Right cardiac atrium (tissue), 5 donors: ENCODE measurements around the gene OSBP. TPM values are rescaled to one million over a fixed set of nuclear protein-coding genes. Genes with fewer than 3 reads are reported as not detected.
A peak's percentile ranks its signal among the peaks of the same experiment; 100 is the strongest.
"Not testable (repeated sequence)": the region's sequence is repeated elsewhere in the genome, so short reads cannot be mapped to it uniquely, and the experiment has no call there.

Experiments used
- ATAC-seq, 2 donors: fragments of 200-7000 bp; cut with Tn5 transposase; one replicate each; pipeline versions ENCODE4 v1.8.0 to v1.9.1; 2020; ENCODE audit warnings: moderate library complexity in 2 of 2, mild to moderate bottlenecking in 1 of 2
- DNase-seq, 3 donors: peaks; one replicate each; pipeline ENCODE4 v3.0.0-alpha.2; 2020
- H3K27ac ChIP-seq: one replicate; pipeline ENCODE4 v1.5.1; 2013; ENCODE audit warnings: mild to moderate bottlenecking, low read length, control low read depth, moderate library complexity
- H3K27me3 ChIP-seq: one replicate; pipeline ENCODE4 v1.6.1; 2013; ENCODE audit not compliant: control insufficient read depth, insufficient read depth
- H3K4me1 ChIP-seq: one replicate; pipeline ENCODE4 v1.6.1; 2013; ENCODE audit warnings: low read length; ENCODE audit not compliant: control insufficient read depth, insufficient read depth
- H3K4me3 ChIP-seq: one replicate; pipeline ENCODE4 v1.5.1; 2013; ENCODE audit warnings: low read length, control low read depth
- H3K9me3 ChIP-seq: one replicate; pipeline ENCODE4 v1.6.1; 2013; ENCODE audit warnings: low read length; ENCODE audit not compliant: control insufficient read depth
- WGBS: extraction: QIAGEN DNeasy Blood & Tissue Kit; methylation state at CpG from one replicate; pipeline ENCODE4 v1.1.7; 2013; 5-methylcytosine and 5-hydroxymethylcytosine counted together
- intact Hi-C, 4 donors: fragments of 100-400 bp; cut with DNase I; formaldehyde crosslinking; loops; one replicate each; pipeline versions ENCODE4 v1.11.0 to v1.14.0; 2022 to 2023
- polyA plus RNA-seq: library from polyadenylated mRNA; stranded (reverse); fragments of 200-250 nt; gene quantifications from one replicate; pipeline ENCODE4 v1.2.3, GENCODE V29; 2013
- total RNA-seq, 4 donors: library from RNA; stranded (reverse); fragmentation: NEBNext Ultra II Directional; extraction: Animal tissue kit (Norgen Biotek cat#: 25700); gene quantifications; one replicate each; pipeline ENCODE4 v1.2.1, GENCODE V29; 2021
- donor health status: healthy with polysubstance abuse.
- donor health status: DM: no; HTN: yes; CAD: no.
- donor health status: DM: no; HTN: no; CAD: no.
- donor health status: DM: no; HTN: yes; CAD: no; lungs with severe emphysema.
- donor health status: DM: yes; HTN: yes; CAD: no.

The OSBP gene
- total and polyA plus RNA-seq, 5 donors: 16.2 to 40.6 (median 35.2) TPM

- 20% methylated on average over 17 of the region's 17 CpGs for WGBS
- Histone ChIP-seq H3K27me3 (no peaks in the 10 kb centered on the region), H3K27ac (peak overlapping the region; percentile 17), H3K4me3 (peak overlapping the region; percentile 66), H3K9me3 (no peaks in the 10 kb centered on the region), H3K4me1 (peaks cover 2% of the 10 kb centered on the region)
- intact Hi-C loops: loop anchor here in 2 of 4 donors (10.0 kb wide), 2 partner anchors 59 to 109 kb away; partner anchors contain the start of genes OSBP (in 1 of the 2) and PATL1 (in 1 of the 2)
- ATAC-seq: no peak
- DNase-seq: peak in 1 of 3 donors; percentile 47
These were observed 59.9 kb downstream of the OSBP start for GRCh38 chr11:59555601-59556114.

DNA sequence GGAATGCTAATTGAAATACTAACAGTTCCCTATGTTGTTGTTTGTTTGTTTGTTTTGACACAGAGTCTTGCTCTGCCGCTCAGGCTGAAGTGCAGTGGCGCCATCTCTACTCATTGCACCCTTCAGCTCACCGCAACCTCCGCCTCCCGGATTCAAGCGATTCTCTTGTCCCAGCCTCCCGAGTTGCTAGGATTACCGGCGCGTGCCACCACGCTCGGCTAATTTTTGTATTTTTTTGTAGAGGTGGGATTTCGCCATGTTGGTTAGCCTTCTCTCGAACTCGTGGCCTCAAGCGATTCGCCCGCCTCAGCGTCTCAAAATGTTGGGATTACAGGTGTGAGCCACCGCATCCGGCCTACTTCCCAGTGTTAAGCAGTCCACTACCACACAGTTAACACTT is 62.3 kb downstream of the OSBP start:
- WGBS: 97% methylated on average over 21 of the region's 21 CpGs
- Histone ChIP-seq H3K4me3 (no peak overlapping the region), H3K27ac (no peak overlapping the region), H3K4me1 (peaks cover 2% of the 10 kb centered on the region), H3K27me3 (no peaks in the 10 kb centered on the region), H3K9me3 (no peaks in the 10 kb centered on the region)
- intact Hi-C loops: loop anchor here in 2 of 4 donors (10.0 kb wide), 2 partner anchors 61 to 111 kb away; partner anchors contain the start of genes OSBP (in 1 of the 2) and PATL1 (in 1 of the 2)
- ATAC-seq: no peak
- peak in 1 of 3 donors; percentile 46 for DNase-seq

DNA sequence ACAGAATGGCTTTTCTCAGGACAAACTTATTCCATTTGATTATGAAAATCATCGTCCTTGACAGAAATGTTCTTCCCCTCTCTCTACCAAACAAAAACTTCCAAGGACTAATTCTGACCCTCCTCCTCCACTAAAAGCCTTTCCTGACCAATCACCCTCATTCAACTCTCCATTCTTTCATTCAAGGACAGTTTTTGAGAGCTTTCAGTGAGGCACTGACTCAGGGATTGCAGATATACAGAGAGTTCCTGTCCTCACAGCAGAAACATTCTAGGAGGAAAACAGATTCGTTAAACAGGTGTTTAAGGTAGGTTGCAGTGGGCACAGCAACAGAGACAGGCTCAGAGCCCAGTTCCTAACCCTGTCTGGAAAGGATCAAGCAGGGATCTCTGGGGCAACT is 62.7 kb downstream of the OSBP start:
- DNase-seq (no peak), ATAC-seq (no peak)
- 61% methylated on average over 2 of the region's 2 CpGs for WGBS
- H3K4me3 ChIP-seq: no peak overlapping the region
- no peaks in the 10 kb centered on the region for H3K9me3 ChIP-seq
- no peak overlapping the region for H3K27ac ChIP-seq
- no peaks in the 10 kb centered on the region for H3K27me3 ChIP-seq
- intact Hi-C loops: loop anchor here in 2 of 4 donors (10.0 kb wide), 2 partner anchors 62 to 112 kb away; partner anchors contain the start of genes OSBP (in 1 of the 2) and PATL1 (in 1 of the 2)
- peaks cover 2% of the 10 kb centered on the region for H3K4me1 ChIP-seq

DNA sequence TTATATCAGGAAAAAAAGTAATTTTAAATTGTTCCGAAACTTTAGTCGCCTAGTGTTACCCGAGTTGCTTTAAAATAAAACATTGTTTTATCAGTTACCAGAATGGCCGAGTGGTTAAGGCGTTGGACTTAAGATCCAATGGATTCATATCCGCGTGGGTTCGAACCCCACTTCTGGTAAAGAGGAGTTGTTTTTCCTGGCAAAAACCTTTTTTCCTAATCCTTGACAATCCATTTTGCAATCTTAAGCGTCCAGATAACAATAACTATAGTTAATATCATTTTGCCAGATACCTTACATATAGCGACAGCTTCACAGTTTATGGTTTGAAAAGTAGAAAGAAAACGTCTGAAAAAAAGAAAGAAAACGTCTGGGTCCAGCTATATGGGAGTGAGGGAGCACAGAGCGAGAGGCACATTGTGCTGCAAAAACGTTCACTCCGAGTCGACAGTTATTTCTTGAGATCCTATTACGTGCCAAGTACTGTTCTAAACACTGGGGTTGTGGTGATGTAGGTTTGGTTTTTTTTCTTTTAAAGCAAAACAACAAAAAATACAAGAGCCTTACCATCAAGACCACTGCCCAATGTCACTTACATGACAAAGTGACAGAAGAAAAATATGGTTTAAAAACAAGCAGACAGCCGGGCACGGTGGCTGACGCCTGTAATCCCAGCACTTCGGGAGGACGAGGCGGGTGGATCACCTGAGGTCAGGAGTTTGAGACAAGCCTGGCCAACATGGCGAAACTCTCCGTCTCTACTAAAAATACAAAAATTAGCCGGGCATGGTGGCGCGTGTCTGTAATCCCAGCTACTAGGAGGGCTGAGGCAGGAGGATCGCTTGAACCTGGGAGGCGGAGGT is 63.7 kb downstream of the OSBP start:
- Histone ChIP-seq H3K4me3 (peak overlapping the region; percentile 46), H3K27me3 (no peaks in the 10 kb centered on the region), H3K9me3 (no peaks in the 10 kb centered on the region), H3K27ac (no peak overlapping the region), H3K4me1 (peaks cover 1% of the 10 kb centered on the region)
- intact Hi-C loops: loop anchor here in 2 of 4 donors (10.0 kb wide), 2 partner anchors 63 to 113 kb away; partner anchors contain the start of genes OSBP (in 1 of the 2) and PATL1 (in 1 of the 2)
- ATAC-seq: peak; percentile 34 to 43
- peak in 2 of 3 donors; percentile 57 to 61 for DNase-seq
- 26% methylated on average over 30 of the region's 30 CpGs for WGBS

DNA sequence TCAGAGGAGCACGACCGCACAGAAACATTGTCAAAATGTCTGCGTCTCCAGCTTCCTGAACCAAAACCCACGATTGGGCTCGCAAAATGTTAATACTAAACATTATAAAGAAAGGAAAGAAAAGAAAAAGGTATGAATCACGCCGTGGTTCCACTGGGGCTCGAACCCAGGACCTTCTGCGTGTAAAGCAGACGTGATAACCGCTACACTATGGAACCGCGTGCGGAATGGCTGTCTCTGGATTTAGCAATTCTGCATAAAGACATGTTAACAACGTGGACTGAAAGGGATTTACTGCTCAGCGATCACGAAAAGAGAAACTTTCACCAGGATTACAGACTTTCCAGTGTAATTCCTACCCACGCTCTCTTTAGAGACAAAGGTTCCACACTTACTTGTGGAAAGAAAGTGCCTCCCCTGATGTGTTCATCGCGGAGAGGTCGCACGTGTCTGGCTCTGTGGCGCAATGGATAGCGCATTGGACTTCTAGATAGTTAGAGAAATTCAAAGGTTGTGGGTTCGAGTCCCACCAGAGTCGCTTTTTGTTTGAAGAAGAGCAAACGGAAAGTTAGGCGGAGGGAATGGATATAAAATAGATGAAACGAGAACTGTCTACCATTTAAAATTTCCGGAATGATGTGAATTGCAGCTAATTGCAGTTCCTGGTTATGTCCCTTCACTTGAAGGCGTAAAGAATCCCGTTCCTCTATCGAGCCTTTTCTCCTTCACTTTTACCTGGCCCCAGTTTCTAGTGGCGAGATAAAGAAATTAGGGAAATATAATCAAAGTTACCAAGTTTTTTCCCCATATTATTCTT is 64.5 kb downstream of the OSBP start:
- DNase-seq (peak; percentile 81 to 86 (median 84)), ATAC-seq (peak; percentile 78 to 82)
- H3K4me1 ChIP-seq: no peaks in the 10 kb centered on the region
- under 1% methylated on average over 34 of the region's 34 CpGs for WGBS
- H3K27me3 ChIP-seq: no peaks in the 10 kb centered on the region
- peak overlapping the region; percentile 46 for H3K4me3 ChIP-seq
- intact Hi-C loops: loop anchor here in 2 of 4 donors (10.0 kb wide), 2 partner anchors 64 to 114 kb away; partner anchors contain the start of genes OSBP (in 1 of the 2) and PATL1 (in 1 of the 2)
- no peaks in the 10 kb centered on the region for H3K9me3 ChIP-seq
- H3K27ac ChIP-seq: peak overlapping the region; percentile 5

DNA sequence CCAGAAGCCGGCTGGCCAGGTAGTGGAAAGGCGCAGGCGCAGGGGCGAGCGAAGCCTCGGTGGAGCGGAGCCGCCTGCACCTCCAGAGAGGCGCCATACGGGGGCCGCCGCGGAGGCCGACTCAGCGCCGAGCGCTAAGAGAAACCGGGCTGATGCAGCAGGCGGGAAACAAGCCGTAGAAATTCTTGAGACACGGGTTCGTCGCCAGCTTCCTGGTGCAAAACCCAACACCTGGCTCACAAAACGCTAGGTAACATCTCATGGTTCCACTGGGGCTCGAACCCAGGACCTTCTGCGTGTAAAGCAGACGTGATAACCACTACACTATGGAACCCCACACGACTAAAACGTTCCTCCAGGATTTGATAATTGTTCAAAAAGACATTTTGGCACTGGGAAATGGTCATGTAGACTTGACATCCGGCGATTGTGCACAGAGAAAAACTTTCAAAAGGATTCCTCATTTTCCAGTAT is 65.2 kb downstream of the OSBP start:
- WGBS: under 1% methylated on average over 31 of the region's 31 CpGs
- peak; percentile 82 to 87 (median 86) for DNase-seq
- intact Hi-C loops: loop anchor here in 2 of 4 donors (10.0 kb wide), 2 partner anchors 64 to 114 kb away; partner anchors contain the start of genes OSBP (in 1 of the 2) and PATL1 (in 1 of the 2)
- no peaks in the 10 kb centered on the region for H3K27me3 ChIP-seq
- H3K4me1 ChIP-seq: no peaks in the 10 kb centered on the region
- ATAC-seq: peak; percentile 84 to 90
- H3K9me3 ChIP-seq: no peaks in the 10 kb centered on the region
- H3K4me3 ChIP-seq: peak overlapping the region; percentile 46
- peak overlapping the region; percentile 5 for H3K27ac ChIP-seq

- ATAC-seq: no peak
- H3K27ac ChIP-seq: no peak overlapping the region
- H3K4me1 ChIP-seq: no peaks in the 10 kb centered on the region
- H3K4me3 ChIP-seq: no peak overlapping the region
- no peaks in the 10 kb centered on the region for H3K27me3 ChIP-seq
- H3K9me3 ChIP-seq: no peaks in the 10 kb centered on the region
- DNase-seq: no peak
- 96% methylated on average over 5 of the region's 5 CpGs for WGBS
- intact Hi-C loops: no loop called here
These were observed 67.3 kb downstream of the OSBP start for GRCh38 chr11:59548309-59548656.

GRCh38 chr11:59547605-59548308 is 67.8 kb downstream of the OSBP start:
- H3K4me1 ChIP-seq, DNase-seq, H3K27me3 ChIP-seq, H3K9me3 ChIP-seq, intact Hi-C loops, H3K27ac ChIP-seq, H3K4me3 ChIP-seq: not testable (repeated sequence)
- ATAC-seq: peak in 1 of 2 donors; percentile 28
- WGBS: 81% methylated on average over 5 of the region's 5 CpGs

DNA sequence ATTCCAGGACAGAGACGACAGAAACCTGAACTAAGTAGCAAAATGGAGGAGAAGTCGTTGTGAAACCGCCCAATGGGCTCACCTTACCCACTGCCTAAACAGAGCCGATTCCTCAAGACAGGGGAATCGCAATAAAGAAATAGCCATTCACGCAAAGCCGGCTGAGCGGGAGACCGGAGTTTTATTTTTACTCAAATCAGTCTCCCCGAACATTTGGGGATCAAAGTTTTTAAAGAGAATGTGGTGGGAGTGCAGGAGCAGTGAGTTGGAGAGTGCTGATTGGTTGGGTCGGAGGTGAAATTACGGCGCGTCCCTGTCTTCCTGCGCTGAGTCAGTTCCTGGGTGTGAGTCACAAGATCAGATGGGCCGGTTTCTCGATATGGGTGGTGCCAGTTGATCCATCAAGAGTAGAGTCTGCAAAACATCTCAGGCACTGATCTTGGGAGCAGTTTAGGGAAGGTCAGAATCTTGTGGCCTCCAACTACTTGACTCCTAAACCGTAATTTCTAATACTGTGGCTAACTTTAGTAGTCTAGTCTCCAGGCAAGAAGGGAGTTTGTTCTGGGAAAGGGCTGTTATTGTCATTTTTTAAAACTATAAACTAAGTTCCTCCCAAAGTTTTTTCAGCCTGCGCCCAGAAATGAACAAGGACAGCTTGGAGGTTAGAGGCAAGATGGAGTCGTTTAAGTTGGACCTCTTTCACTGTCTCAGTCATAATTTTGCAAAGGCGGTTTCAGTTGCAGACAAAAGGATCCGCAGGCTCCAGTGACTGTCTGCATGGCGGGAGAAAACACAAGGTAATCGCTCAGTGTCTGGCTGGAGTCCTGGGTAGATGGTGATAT is 70.2 kb downstream of the OSBP start:
- Histone ChIP-seq H3K4me3 (no peak overlapping the region), H3K4me1 (no peaks in the 10 kb centered on the region), H3K27me3 (no peaks in the 10 kb centered on the region), H3K27ac (no peak overlapping the region), H3K9me3 (no peaks in the 10 kb centered on the region)
- ATAC-seq (no peak), DNase-seq (peak in 1 of 3 donors; percentile 49)
- WGBS: 88% methylated on average over 24 of the region's 24 CpGs
- intact Hi-C loops: no loop called here
